Activated T-helper 2 cell treated with anti-CD3 and anti-CD28 coated beads, Interferon-gamma antibody, Interleukin-2, Interleukin-4, amounts not matched to agents 10 μg/mL and 5 μg/mL and 100 μg/mL, durations not matched to agents 14 hours and 24 hours and 36 hours (primary cell): Measurements from ENCODE around the gene PNMA8C. TPM values are rescaled to one million over a fixed set of nuclear protein-coding genes. Genes with fewer than 3 reads are reported as not detected.

ENCODE experiments used
- DNase-seq: peaks from one replicate; pipeline ENCODE4 v3.0.0; 2021; ENCODE audit warnings: low spot score
- H3K27ac Mint-ChIP-seq: one replicate; pipeline ENCODE4 v1.8.0; 2021; ENCODE audit warnings: mixed read lengths
- H3K27me3 Mint-ChIP-seq: one replicate; pipeline ENCODE4 v1.8.0; 2021; ENCODE audit warnings: low read depth, mixed read lengths
- H3K36me3 Mint-ChIP-seq: one replicate; pipeline ENCODE4 v1.8.0; 2021; ENCODE audit warnings: low read depth, mixed read lengths
- H3K4me1 Mint-ChIP-seq: one replicate; pipeline ENCODE4 v1.8.0; 2021; ENCODE audit warnings: low read depth, mixed read lengths
- H3K4me3 Mint-ChIP-seq: one replicate; pipeline ENCODE4 v1.8.0; 2021; ENCODE audit warnings: low read depth, mild to moderate bottlenecking, moderate library complexity, mixed read lengths
- H3K9me3 Mint-ChIP-seq: one replicate; pipeline ENCODE4 v1.8.0; 2021; ENCODE audit warnings: mixed read lengths
- intact Hi-C: fragments of 100-400 bp; cut with micrococcal nuclease; formaldehyde crosslinking; loops from one replicate; pipeline ENCODE4 v1.15.1; 2023
- total RNA-seq: library from RNA; stranded (reverse); gene quantifications from 2 replicates; pipeline ENCODE4 v1.2.3, GENCODE V29; 2022

The PNMA8C gene
- not detected in 2 replicates for total RNA-seq

GRCh38 chr19:46428239-46429135 is at the start of gene PNMA8C:
PNMA8C (minus strand) TSS chr19:46428936; CDS start chr19:46428359, 577 bp downstream.
- DNase-seq = peak; percentile 59
- Mint-ChIP-seq H3K27ac (no peak within 1 kb of the TSS), H3K36me3 (no peaks in the 10 kb centered on the region), H3K4me1 (peaks cover 30% of the 10 kb centered on the region), H3K27me3 (peaks cover 62% of the 10 kb centered on the region), H3K9me3 (no peaks in the 10 kb centered on the region), H3K4me3 (peak within 1 kb of the TSS; percentile 24)
- intact Hi-C loops = no loop called here

DNA sequence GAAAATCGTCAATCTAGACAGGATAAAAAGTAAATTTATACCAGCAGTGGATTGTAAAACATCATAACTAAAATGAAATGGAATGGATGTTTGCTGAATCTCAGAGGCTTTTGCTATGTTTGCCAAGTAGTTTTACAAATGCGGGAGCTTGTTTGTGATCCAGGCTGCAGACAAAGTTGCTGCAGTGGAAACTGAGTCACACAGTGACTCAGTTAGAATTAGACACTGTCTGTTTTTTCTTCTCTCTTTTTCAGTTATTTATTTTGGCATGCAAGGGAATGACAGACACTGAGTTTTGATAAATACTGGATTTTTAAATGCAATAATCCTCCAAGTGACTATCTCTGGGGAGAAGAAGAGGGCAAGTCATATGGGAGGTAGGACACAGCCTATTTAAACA is 47.2 kb upstream of the PNMA8C start:
- Mint-ChIP-seq H3K9me3 (no peaks in the 10 kb centered on the region), H3K27me3 (peaks cover 38% of the 10 kb centered on the region), H3K4me3 (no peak overlapping the region), H3K27ac (no peak overlapping the region), H3K36me3 (no peaks in the 10 kb centered on the region), H3K4me1 (peaks cover 2% of the 10 kb centered on the region)
- intact Hi-C loops = no loop called here
- DNase-seq = no peak

DNA sequence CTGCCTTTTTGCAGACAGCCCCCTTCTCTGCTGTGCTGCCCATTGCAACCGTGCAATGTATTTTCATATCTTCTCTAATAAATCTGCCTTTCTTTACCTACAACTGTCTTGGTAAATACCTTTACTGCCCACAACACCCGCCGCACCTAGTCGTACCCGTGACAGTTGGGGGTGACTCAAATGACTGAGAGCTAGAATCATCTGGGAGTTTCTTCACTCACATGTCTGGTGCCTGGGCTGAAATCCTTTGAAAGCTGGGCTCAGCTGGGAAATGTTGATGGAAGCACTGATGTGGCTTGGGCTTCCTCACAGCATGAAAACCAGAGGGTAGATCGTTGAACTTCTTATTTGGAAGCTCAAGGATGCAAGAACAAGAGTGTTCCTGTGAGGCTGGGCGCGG is 45.5 kb upstream of the PNMA8C start:
- DNase-seq = no peak
- Mint-ChIP-seq H3K4me3 (no peak overlapping the region), H3K4me1 (peaks cover 2% of the 10 kb centered on the region), H3K27ac (no peak overlapping the region), H3K36me3 (no peaks in the 10 kb centered on the region), H3K9me3 (no peaks in the 10 kb centered on the region), H3K27me3 (peaks cover 41% of the 10 kb centered on the region)
- intact Hi-C loops = no loop called here

DNA sequence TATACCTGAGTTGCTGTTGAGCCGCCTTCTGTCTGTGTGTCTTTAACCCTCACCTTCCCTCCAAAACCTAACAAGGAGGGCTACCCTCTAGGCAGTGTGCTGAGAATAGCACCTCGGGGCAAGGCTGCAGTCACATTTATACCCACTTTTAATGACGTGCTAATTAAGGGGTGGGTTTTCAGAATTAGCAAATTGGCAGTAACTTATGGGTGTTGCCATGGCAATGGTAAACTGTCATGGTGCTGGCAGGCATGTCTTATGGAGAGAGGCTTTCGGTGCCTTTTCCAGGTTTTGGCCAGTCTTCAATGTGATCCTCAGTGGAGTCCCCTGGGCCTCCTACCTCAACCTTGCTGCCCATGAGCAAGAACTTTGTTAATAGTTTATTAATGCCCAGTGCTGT is 43.9 kb upstream of the PNMA8C start:
- intact Hi-C loops = no loop called here
- no peak overlapping the region for H3K4me3 Mint-ChIP-seq
- no peaks in the 10 kb centered on the region for H3K4me1 Mint-ChIP-seq

DNA sequence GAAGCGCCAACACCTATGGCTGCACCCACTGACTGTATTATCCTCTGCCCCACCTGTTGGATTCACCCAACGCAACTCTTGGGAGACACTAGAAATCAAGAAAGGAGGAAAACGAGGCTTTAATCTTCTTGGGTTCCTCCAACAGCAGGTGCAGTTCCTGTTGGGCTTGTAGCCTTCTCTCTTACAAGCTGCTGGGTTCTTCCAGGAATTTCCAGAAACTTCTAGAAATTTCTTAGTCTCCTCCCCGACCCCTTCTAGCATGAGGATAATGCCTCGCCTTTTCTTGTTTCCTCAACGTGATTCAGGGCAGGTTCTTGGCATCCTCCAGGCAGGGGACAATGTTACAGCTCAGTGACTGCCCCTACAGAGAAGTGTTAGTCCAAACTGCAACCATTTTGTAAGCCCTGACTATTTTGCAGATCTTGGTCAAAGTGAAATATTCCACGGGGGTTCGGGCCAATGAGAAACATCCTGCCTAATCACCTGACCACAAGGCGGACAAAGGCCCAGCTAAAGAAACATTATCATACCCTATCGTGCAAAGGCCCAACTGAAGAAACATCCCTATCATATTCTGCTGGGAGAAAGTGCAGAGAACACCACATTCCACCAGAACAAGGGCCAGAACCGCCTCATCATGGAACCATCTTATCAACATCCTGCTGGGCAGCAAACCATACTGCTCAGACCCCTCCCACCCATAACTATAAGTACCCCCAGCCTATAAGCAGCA is 43.2 kb upstream of the PNMA8C start:
- Mint-ChIP-seq H3K27ac (no peak overlapping the region), H3K4me1 (no peaks in the 10 kb centered on the region), H3K4me3 (no peak overlapping the region), H3K36me3 (no peaks in the 10 kb centered on the region), H3K27me3 (peaks cover 39% of the 10 kb centered on the region), H3K9me3 (no peaks in the 10 kb centered on the region)
- intact Hi-C loops = no loop called here
- no peak for DNase-seq

More for the DNA sequence above, 43.9 kb upstream of the PNMA8C start:
- H3K9me3 Mint-ChIP-seq = no peaks in the 10 kb centered on the region
- no peak for DNase-seq
- H3K27ac Mint-ChIP-seq = no peak overlapping the region
- no peaks in the 10 kb centered on the region for H3K36me3 Mint-ChIP-seq
- H3K27me3 Mint-ChIP-seq = peaks cover 39% of the 10 kb centered on the region

DNA sequence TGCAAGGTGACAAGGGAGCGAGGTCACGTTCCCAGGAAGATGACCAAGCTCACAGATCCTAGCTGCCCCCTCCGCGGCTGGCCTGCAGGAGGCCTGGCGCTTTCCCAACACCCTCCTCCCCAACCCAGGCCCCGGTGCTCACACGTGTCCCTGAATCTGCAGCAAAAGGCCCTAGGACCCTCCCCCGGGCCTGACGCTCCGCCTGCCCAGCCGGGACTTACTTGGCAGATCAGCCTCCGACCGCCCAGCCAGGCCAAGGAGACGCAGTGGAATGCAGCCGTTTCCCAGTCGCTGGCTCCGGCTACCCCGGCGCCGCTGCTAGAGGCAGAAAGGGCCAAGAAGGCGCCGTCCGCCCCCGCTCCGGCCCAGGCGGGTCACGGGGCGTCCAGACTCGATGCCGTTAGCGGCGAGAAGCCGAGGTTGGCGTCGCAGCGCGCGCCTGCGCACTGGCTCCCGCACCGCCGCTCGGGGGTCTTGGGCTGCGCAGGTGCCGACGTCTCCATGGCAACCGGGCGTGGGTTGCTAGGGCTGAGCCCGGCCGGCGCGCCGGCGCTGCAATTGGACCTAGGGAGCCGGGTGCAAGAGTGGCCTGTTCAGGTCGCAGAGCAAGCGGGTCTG is 42.5 kb upstream of the PNMA8C start, which contains the start of gene PNMA8A:
PNMA8A (minus strand) TSS at position 448 of the 618 bp plus-strand sequence. CDS start 528 bp downstream, outside the sequence.
- no peak within 1 kb of the TSS for H3K4me3 Mint-ChIP-seq
- no peak for DNase-seq
- peaks cover 3% of the 10 kb centered on the region for H3K4me1 Mint-ChIP-seq
- H3K27me3 Mint-ChIP-seq = peaks cover 41% of the 10 kb centered on the region
- intact Hi-C loops = no loop called here
- H3K9me3 Mint-ChIP-seq = no peaks in the 10 kb centered on the region
- no peaks in the 10 kb centered on the region for H3K36me3 Mint-ChIP-seq
- no peak within 1 kb of the TSS for H3K27ac Mint-ChIP-seq

GRCh38 chr19:46470376-46470775 is 41.6 kb upstream of the PNMA8C start:
- Mint-ChIP-seq H3K4me3 (no peak overlapping the region), H3K27me3 (peaks cover 41% of the 10 kb centered on the region), H3K9me3 (no peaks in the 10 kb centered on the region), H3K27ac (no peak overlapping the region), H3K36me3 (no peaks in the 10 kb centered on the region), H3K4me1 (peaks cover 3% of the 10 kb centered on the region)
- intact Hi-C loops = no loop called here
- DNase-seq = no peak

GRCh38 chr19:46469541-46470185 is 40.9 kb upstream of the PNMA8C start:
- Mint-ChIP-seq H3K9me3 (no peaks in the 10 kb centered on the region), H3K27ac (no peak overlapping the region), H3K4me1 (peaks cover 3% of the 10 kb centered on the region), H3K36me3 (no peaks in the 10 kb centered on the region), H3K27me3 (peaks cover 41% of the 10 kb centered on the region), H3K4me3 (no peak overlapping the region)
- DNase-seq = no peak
- intact Hi-C loops = no loop called here

DNA sequence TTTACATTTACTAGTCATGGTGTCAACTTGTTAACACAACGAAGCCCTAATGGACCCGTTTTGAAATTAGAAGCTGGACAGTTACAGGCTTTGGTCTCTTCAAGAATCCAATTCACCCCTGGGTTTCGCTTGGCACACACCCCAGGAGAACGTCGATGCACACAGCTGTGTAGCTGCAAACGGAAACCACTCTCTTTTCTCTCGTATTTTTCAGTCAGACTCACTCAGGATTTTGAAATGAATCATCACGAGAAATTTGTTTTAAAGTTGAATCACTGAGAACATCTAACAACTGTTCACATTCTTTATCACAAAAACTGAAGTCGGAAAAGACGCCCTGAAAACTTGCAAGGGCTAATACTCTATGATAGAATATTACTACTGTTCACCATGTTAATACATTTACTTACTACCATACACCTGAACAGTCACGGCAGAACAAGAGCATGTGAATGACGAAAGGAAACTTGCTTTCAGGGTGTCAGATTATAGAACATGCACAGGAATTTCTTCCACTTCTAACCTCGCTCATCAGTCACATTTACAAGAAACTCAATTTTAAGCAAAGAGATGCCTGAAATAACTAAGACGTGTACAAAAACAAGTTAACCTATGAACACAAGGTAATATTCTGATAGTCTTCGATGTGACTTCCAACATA is 37.9 kb upstream of the PNMA8C start:
- peaks cover 3% of the 10 kb centered on the region for H3K4me1 Mint-ChIP-seq
- intact Hi-C loops = no loop called here
- no peaks in the 10 kb centered on the region for H3K9me3 Mint-ChIP-seq
- H3K4me3 Mint-ChIP-seq = no peak overlapping the region
- no peak for DNase-seq
- H3K27ac Mint-ChIP-seq = no peak overlapping the region
- H3K27me3 Mint-ChIP-seq = peaks cover 17% of the 10 kb centered on the region
- no peaks in the 10 kb centered on the region for H3K36me3 Mint-ChIP-seq

- Mint-ChIP-seq H3K4me3 (no peak overlapping the region), H3K4me1 (peaks cover 3% of the 10 kb centered on the region), H3K36me3 (no peaks in the 10 kb centered on the region)
Measured at GRCh38 chr19:46463516-46463915, 34.8 kb upstream of the PNMA8C start.

GRCh38 chr19:46461537-46461936 is 32.8 kb upstream of the PNMA8C start:
- intact Hi-C loops = no loop called here
- peaks cover 4% of the 10 kb centered on the region for H3K27me3 Mint-ChIP-seq
- no peak for DNase-seq

More at GRCh38 chr19:46463516-46463915, 34.8 kb upstream of the PNMA8C start:
- Mint-ChIP-seq H3K27me3 (peaks cover 8% of the 10 kb centered on the region), H3K27ac (no peak overlapping the region), H3K9me3 (no peaks in the 10 kb centered on the region)
- intact Hi-C loops = no loop called here
- DNase-seq = no peak

DNA sequence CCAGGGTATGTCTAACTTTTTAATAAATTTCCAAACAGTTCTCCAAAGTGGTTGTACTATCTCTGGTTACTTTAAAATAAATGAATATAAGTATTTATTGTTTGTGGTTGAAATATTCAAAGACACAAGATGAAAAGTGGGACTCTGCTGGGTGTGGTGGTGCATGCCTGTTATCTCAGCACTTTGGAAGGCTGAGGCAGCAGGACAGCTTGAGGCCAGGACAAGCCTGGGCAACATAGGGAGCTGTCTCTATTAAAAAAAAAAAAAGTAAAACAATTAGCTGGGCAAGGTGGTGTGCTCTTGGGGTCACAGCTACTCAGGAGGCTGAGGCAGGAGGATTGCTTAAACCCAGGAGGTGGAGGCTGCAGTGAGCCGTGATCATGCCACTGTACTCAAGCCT is 32.2 kb upstream of the PNMA8C start:
- Mint-ChIP-seq H3K27ac (no peak overlapping the region), H3K27me3 (peaks cover 4% of the 10 kb centered on the region)

More at GRCh38 chr19:46461537-46461936, 32.8 kb upstream of the PNMA8C start:
- Mint-ChIP-seq H3K4me1 (no peaks in the 10 kb centered on the region), H3K36me3 (no peaks in the 10 kb centered on the region), H3K4me3 (no peak overlapping the region), H3K27ac (no peak overlapping the region), H3K9me3 (no peaks in the 10 kb centered on the region)

More for the DNA sequence above, 32.2 kb upstream of the PNMA8C start:
- no peak overlapping the region for H3K4me3 Mint-ChIP-seq
- no peaks in the 10 kb centered on the region for H3K9me3 Mint-ChIP-seq
- no peaks in the 10 kb centered on the region for H3K4me1 Mint-ChIP-seq
- DNase-seq = no peak
- H3K36me3 Mint-ChIP-seq = no peaks in the 10 kb centered on the region
- intact Hi-C loops = no loop called here
